Mammary epithelial cell (primary cell): Measurements from ENCODE around the gene SPG11.

ENCODE experiments used
- CTCF ChIP-seq, 2 donors: IDR thresholded peaks in 1 of 2; conservative IDR thresholded peaks in 1 of 2; 2 replicates each; pipeline ENCODE4 v1.5.1; 2011 to 2012; ENCODE audit warnings: inconsistent platforms in 2 of 2, low read length in 2 of 2, mild to moderate bottlenecking in 2 of 2, control low read depth in 1 of 2, low read depth in 1 of 2; ENCODE audit not compliant: insufficient read depth in 1 of 2; ENCODE audit errors: extremely low read depth in 1 of 2
- EZH2 ChIP-seq: IDR thresholded peaks from 2 replicates; pipeline ENCODE4 v1.6.1; 2012; ENCODE audit warnings: low read length, inconsistent platforms, borderline replicate concordance

- no peak for TF ChIP-seq CTCF (conservative IDR thresholded peaks at IDR 0.05 in 1 of 2, IDR thresholded peaks at IDR 0.05 in 1 of 2; ENCODE audit: extremely low read depth in 1 of 2, insufficient read depth in 1 of 2, low read depth in 1 of 2, low read length in 2 of 2)
- TF ChIP-seq EZH2, result no peak
Observed at GRCh38 chr15:44662478-44663409, 718 bp downstream of the SPG11 start.
